DMS53 treated with DMSO at 0.1 percent for 48 hours (cell line): ENCODE data around the gene PTPRQ.
"Not testable (repeated sequence)": the region's sequence is repeated elsewhere in the genome, so short reads cannot be mapped to it uniquely, and the experiment has no call there.

Source experiments
- DNase-seq: peaks from one replicate; lab custom pipeline; 2025; ENCODE audit not compliant: unreplicated experiment; lab: John Stamatoyannopoulos, UW

PTPRQ gene

GRCh38 chr12:80443974-80444666 lies at the start of gene PTPRQ:
TSS of gene PTPRQ (plus strand) at chr12:80444235. CDS start at chr12:80444346, 111 bp downstream.
- DNase-seq: no peak

DNA sequence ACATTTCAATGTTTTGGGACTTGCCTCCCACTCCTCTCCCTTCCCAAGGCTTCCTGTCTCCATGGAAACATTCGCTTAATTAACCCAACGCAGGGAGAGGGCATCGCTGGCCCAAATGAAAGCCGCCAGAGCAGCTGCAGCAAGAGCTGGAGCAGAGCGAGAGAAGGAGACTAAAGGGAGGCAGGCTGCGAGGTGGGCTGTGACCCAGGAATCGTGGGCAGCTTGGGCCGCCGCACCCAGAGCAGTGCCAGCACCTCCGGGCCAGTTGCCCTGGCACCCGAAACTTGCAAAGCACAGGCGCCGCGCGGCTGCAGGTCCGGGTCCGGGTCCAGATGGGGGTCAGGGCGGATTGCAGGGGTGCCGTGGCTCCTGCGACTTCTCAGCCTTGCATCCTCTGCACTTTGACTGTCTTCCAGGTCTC lies 43.5 kb upstream of the PTPRQ start:
- DNase-seq: no peak

DNA sequence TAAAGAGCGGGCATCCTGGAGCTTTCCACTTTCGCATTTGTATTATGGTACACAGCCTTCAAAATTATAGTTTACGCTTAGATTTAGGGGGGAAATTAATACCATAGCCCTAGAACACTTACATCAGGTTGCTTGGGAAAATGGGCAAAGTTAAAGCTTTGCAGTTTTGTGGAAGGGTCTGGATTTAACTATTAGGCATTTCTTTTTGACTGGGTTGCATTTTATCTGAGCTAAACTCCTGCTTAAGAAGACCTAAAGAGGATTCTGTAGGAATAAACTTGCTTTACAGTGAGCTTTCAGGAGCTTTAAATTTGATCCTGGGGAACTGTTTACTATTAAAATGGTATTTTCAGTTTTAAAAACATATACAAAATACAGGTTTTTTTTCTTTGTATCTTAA lies 42.8 kb upstream of the PTPRQ start:
- no peak for DNase-seq

DNA sequence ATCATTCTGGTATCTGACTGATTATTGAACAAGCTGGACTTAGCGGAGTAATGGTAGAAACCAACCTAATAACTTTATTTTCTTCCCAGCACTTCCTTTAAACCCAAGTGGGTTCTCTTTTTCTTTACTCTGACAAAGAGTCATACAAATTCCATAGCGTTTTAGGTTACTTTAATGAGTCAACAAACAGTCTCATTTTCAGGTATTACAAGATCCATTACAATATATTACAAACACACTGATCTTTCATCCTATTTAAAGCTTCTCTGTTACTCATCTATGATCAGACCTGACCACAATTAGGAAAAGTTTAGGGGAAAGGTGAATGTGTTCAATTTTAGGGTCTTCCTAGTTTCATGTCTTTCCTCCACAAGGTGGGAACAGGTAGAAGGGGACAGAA lies 39.4 kb upstream of the PTPRQ start:
- no peak for DNase-seq

GRCh38 chr12:80406253-80406652 lies 37.8 kb upstream of the PTPRQ start:
- DNase-seq: no peak

GRCh38 chr12:80411787-80412186 lies 32.2 kb upstream of the PTPRQ start:
- DNase-seq: no peak

DNA sequence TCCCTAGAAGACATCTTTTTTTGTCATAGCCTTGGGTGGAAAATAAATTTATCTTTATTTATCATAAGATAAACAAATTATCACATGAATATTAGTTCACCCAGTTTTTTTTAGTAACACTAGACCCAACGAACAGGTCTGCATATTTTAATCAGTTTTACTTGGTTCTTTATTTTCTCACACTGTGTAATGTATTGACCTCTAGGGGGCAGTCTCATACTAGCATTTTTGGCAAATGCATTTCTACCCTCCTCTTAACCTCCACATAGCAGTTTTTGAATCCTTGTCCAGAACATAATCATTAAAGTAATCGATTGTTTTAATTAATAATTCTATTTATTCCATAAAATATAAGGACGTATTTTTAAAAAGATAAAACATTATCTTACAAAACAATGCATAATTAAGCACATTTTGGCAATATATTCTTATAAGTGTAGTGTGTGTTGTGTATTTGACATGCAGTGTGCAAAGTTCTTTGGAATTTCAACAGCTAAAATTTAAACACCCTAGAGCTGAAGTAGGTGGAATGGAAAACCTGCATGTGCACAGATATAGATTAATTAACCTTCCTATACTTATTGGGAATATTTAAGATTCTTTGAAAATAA lies 31.6 kb upstream of the PTPRQ start:
- peak; percentile 86 for DNase-seq

- DNase-seq: no peak
Observed at GRCh38 chr12:80413462-80413861, 30.6 kb upstream of the PTPRQ start.

DNA sequence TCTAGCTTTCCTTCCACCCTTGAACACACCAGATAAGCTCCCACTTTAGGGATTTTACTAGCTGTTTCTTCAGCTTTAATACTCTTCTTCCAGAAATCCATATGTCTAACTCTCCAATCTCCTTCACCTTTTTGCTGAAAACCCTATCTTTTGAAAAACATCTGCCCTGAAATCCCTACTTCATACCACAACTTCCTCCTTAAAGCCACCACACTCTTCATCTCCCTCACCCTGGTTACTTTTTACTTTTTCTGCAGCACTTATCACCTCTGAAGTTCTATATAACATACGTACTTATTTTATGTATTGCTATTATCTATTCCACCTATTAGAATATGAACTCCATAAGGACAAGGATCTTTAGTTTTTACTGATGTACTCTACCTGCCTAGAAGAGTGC lies 28.6 kb upstream of the PTPRQ start:
- no peak for DNase-seq

DNA sequence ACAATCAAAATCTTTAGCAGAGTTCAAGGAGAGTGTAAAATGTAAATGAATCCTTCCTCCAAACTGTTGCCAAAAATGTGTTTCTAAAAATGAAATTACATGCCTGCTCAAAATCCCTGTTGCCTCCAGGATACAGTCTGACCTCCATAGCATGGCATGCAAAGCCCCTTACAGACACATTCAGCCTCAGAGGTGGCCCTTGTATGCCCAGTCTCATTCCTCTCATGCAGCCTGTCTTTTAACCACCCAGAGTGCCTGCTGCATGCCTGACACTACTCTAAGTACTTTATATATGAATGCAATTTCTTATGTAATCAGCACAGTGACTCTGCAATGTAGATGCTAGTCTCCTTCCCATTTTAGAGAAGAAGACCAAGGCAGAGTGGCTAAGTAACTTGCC lies 24.4 kb upstream of the PTPRQ start:
- peak; percentile 6 for DNase-seq

DNA sequence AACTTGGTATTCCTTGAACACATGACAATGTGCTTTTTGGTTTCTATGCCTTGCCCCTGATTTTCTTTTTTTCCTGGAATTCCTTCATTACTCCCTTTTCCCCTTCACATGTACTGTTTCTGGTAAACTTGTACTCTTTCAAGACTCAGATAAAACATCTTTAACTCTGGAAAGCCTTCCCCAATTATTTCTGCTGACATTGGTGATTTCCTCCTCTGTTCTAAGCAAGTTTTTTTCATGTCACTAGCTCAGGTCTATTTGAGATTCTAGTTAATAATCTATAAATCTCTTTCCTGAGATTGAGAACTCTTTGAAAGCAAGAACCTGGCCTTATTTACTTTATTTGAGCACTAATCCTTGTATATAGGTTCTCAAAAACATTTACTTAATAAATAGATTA lies 24.0 kb upstream of the PTPRQ start:
- no peak for DNase-seq

GRCh38 chr12:80422550-80422949 lies 21.5 kb upstream of the PTPRQ start:
- no peak for DNase-seq

DNA sequence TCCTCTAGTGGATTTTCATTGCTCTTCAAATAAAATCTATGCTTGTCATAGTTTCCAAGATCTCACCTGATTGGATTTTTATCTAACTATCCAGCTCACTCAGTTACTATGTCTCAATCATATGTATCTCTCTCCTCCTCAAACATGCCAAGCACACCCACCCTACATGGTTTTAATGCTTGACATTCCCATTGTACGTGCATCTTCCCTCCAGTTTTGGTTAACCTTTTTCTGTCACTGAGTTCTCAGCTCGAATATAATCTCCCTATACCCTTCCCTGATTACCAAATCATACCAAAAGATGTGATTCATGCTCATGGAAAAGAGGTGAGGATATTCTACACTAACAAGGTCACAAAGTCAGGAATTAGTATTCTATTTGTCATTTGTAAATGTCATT lies 12.0 kb upstream of the PTPRQ start:
- no peak for DNase-seq

DNA sequence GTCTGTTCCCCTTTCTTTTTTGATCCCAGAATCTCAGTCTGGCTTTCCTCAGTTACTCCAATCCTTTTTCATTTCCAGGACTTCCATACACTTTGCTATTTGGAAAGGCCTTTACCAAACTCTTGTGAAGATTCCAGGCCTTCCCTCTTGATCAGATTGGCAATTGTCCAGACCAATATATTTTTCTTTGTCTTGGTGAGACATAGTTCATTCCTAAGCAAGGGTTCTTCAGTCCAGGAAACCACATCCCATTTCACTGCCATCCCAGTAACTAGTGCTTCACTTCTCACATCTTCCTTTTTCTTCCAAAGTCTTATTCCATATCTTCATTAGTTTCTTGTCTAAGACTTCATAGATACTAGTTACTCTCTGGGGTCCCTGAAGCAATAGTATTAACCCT lies 2.1 kb upstream of the PTPRQ start:
- DNase-seq: no peak

- no peak for DNase-seq
Observed at GRCh38 chr12:80442426-80443222, 1.4 kb upstream of the PTPRQ start.

DNA sequence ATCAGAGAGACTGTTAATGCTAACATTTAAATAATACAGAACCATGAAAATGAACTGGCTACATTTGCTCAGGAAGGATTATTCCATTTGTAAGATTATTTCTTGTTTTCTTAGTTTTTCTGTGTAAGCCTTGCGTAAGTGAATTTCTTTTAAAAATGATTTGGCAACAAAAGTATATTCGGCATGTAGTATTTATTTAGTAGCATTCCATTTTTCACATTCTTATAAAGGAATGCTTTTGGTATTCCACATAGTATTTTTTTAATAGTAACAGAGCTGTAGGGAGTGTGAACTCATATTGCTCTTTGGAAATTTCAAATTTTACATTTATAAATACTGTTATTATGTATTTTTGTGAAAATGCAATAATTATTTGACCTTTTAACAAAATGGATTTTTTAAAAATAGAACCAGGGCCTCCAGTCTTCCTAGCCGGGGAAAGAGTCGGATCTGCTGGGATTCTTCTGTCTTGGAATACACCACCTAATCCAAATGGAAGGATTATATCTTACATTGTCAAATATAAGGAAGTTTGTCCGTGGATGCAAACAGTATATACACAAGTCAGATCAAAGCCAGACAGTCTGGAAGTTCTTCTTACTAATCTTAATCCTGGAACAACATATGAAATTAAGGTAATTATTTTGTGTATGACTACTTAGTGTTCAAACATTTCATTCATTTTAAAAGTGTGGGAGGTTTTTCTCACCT lies 1.2 kb downstream of the PTPRQ start:
- DNase-seq: no peak

GRCh38 chr12:80456513-80456912 lies 12.5 kb downstream of the PTPRQ start:
- DNase-seq: no peak

DNA sequence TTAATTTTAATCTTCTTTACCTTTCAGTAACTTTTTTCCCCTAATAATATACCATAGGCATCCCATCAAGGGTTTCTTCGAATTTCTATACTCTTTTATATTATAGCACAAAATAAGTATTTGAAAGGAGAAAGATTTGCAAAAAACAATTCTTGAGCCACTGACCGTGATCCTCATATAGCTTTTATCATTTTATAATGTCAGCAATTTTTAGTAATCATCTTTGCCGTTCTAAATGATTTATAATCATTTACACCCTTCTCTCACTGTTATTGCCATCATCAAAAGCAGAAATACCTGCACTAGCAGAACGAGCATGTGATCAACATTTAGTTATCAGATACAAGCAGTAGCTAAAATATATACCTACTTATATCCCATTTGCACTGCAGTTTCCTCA lies 16.9 kb downstream of the PTPRQ start:
- no peak for DNase-seq

DNA sequence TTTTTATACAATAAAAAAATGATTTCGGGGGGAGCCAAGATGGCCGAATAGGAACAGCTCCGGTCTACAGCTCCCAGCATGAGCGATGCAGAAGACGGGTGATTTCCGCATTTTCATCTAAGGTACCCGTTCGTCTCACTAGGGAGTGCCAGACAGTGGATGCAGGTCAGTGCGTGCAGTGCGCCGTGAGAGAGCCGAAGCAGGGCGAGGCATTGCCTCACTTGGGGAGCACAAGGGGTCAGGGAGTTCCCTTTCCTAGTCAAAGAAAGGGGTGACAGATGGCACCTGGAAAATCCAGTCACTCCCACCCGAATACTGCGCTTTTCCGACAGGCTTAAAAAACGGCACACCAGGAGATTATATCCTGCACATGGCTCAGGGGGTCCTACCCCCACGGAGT lies 17.8 kb downstream of the PTPRQ start:
- not testable (repeated sequence) for DNase-seq

DNA sequence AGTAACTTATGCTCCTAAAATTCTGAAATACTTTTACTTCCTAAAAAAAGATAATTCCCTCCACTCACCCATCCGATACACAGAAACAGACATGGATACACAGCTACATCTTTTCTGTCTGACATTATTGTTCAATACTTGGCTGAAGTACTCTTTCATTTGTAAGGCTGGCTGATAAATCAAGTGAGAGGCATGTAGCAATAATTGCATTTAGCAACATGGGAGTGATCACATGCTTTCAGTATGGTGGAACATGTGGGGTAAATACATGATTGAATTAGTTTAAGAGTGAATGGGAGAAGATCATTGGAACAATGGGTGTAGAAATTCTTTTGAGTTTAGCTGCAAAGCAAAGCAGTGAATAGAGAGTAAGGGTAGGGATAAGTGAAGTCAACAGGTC lies 25.6 kb downstream of the PTPRQ start:
- no peak for DNase-seq

DNA sequence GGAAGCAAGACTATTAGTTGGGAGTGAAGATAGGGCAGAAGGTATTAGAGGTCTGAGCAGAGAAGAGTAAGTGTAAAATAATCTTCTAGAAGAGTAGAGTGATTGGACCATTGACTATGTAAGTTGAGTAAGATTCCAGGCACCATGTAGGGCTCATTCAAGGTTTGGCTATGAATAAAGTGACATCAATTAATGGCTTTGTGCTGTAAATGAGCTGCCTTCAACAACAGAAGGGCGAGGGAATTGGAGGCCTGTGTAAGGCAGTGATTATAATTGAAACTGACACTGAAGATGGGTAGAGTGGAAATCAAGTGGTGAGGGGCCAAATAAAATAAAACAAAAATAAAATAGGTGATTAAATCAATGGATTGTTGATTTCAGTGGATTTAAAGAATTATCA lies 26.4 kb downstream of the PTPRQ start:
- DNase-seq: no peak

- DNase-seq: no peak
Observed at GRCh38 chr12:80472236-80472635, 28.2 kb downstream of the PTPRQ start.
